ENCODE results near the gene CELA2A.

- TF ChIP-seq NFXL1 (CRISPR knock-in tag; IDR thresholded peaks at IDR 0.05): no peak
- TF ChIP-seq GATAD2B (IDR thresholded peaks at IDR 0.05; ENCODE audit: borderline replicate concordance): no peak
- TF ChIP-seq ZC3H11A (IDR thresholded peaks at IDR 0.05; ENCODE audit: low read depth, low read length): no peak
- TF ChIP-seq POLR2AphosphoS5 (IDR thresholded peaks at IDR 0.05; ENCODE audit: control insufficient read depth, insufficient read depth, low read depth, low read length): no peak
- no peak for TF ChIP-seq PHF20 (IDR thresholded peaks at IDR 0.05; ENCODE audit: partially characterized antibody)
- no peak for TF ChIP-seq BRCA1 (IDR thresholded peaks at IDR 0.05)
- TF ChIP-seq BRCA1 (CRISPR knock-in tag; IDR thresholded peaks at IDR 0.05): no peak
These were observed 54.3 kb downstream of the CELA2A start for GRCh38 chr1:15510611-15511405.

All from K562 (cell line).